Measurements from ENCODE around the gene MEGF8. TPM values are rescaled to one million over a fixed set of nuclear protein-coding genes. Genes with fewer than 3 reads are reported as not detected.

MEGF8 gene
- total and polyA plus RNA-seq, 9 of the 15 experiments (the other 6 are each of a cell fraction or from before 2014, with no cell fraction given): 0.28 to 13.1 (median 3.0) TPM

- no peak overlapping the region for H3K4me2 ChIP-seq (ENCODE audit: insufficient read depth, low read length)
- no peaks in the 10 kb centered on the region for H4K20me1 ChIP-seq (replicated peaks; ENCODE audit: control insufficient read depth, insufficient read depth, low read length)
- BruUV-seq (replicated peaks): no TSS peak
- peaks cover 0 to 5% of the 10 kb centered on the region in 2 experiments; a peak in 1 of 5 replicates for H3K27me3 ChIP-seq (ENCODE audit: control insufficient read depth in 2 of 2, insufficient read depth in 2 of 2, low read length in 2 of 2)
- WGBS (ENCODE audit: insufficient coverage, low coverage, missing lambda C conversion rate): 87% methylated on average over 31 of the region's 65 CpGs
- H3K9ac ChIP-seq (ENCODE audit: insufficient read depth in 1 of 2, low read depth in 2 of 2, low read length in 2 of 2): no peak overlapping the region
- ChIA-PET CTCF (ENCODE audit: low intra/inter-chr PET ratio) (no interaction called here), POLR2A (interaction anchor here (0.6 to 1.0 kb wide), 4 partner anchors 23 to 121 kb away, joined by 3 to 4 read pairs (median 3); partner anchors contain the start of gene PAFAH1B3)
- FAIRE-seq: no peak
- H2AFZ ChIP-seq (ENCODE audit: low read depth, low read length): no peak overlapping the region
- peaks cover 0 to 25% of the 10 kb centered on the region in 2 experiments; a peak in 2 of 5 replicates for H3K4me1 ChIP-seq (replicated peaks in 1 of 2; ENCODE audit: control insufficient read depth in 2 of 2, insufficient read depth in 2 of 2, low read length in 2 of 2)
- no peak overlapping the region for H3K27ac ChIP-seq (ENCODE audit: extremely low read depth, low read depth, low read length)
- intact Hi-C loops (cut with micrococcal nuclease): no loop called here
- no peaks in the 10 kb centered on the region for H3K9me1 ChIP-seq (ENCODE audit: control insufficient read depth, insufficient read depth, low read length)
- no peaks in the 10 kb centered on the region for H3K79me2 ChIP-seq (ENCODE audit: control insufficient read depth, insufficient read depth, low read length)
- DNase-seq (ENCODE audit: extremely low read depth in 1 of 4, low spot score in 3 of 4): no peak
- H3K4me3 ChIP-seq: no peak overlapping the region
- in situ Hi-C loops (cut with MboI): no loop called here
- no peak for ATAC-seq
- no peaks in the 10 kb centered on the region for H3K36me3 ChIP-seq (ENCODE audit: control insufficient read depth, insufficient read depth, low read length)
- no peaks in the 10 kb centered on the region for H3K9me3 ChIP-seq (replicated peaks; ENCODE audit: control insufficient read depth, insufficient read depth, low read depth, low read length)
- TF ChIP-seq ZNF23 (CRISPR knock-in tag; IDR thresholded peaks at IDR 0.05) (no peak), KLF13 (tag; IDR thresholded peaks at IDR 0.05; ENCODE audit: borderline replicate concordance, low read depth) (no peak), KLF1 (tag; IDR thresholded peaks at IDR 0.05) (no peak), ARNT (IDR thresholded peaks at IDR 0.05) (no peak), HDAC2 (IDR thresholded peaks at IDR 0.05) (no peak), POLR2AphosphoS5 (IDR thresholded peaks at IDR 0.05; ENCODE audit: control insufficient read depth, insufficient read depth, low read depth, low read length) (no peak), MCM5 (IDR thresholded peaks at IDR 0.05; ENCODE audit: low read depth) (no peak), E2F3 (CRISPR knock-in tag; IDR thresholded peaks at IDR 0.05) (no peak), CREM (IDR thresholded peaks at IDR 0.05; ENCODE audit: low read depth) (no peak), CHD1 (IDR thresholded peaks at IDR 0.05; ENCODE audit: low read length) (no peak), ZNF311 (CRISPR knock-in tag; IDR thresholded peaks at IDR 0.05) (no peak), HES1 (IDR thresholded peaks at IDR 0.05; ENCODE audit: low read depth) (no peak), ZFP36 (IDR thresholded peaks at IDR 0.05; ENCODE audit: low read depth, low read length, partially characterized antibody) (no peak), L3MBTL2 (IDR thresholded peaks at IDR 0.05) (peak; percentile 87), POLR2G (IDR thresholded peaks at IDR 0.05; ENCODE audit: low read depth, low read length) (peak; percentile 23; the same call in 1 of the 2 replicates)
- TF ChIP-seq, protein P1, sequence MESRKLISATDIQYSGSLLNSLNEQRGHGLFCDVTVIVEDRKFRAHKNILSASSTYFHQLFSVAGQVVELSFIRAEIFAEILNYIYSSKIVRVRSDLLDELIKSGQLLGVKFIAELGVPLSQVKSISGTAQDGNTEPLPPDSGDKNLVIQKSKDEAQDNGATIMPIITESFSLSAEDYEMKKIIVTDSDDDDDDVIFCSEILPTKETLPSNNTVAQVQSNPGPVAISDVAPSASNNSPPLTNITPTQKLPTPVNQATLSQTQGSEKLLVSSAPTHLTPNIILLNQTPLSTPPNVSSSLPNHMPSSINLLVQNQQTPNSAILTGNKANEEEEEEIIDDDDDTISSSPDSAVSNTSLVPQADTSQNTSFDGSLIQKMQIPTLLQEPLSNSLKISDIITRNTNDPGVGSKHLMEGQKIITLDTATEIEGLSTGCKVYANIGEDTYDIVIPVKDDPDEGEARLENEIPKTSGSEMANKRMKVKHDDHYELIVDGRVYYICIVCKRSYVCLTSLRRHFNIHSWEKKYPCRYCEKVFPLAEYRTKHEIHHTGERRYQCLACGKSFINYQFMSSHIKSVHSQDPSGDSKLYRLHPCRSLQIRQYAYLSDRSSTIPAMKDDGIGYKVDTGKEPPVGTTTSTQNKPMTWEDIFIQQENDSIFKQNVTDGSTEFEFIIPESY (CRISPR knock-in tag; IDR thresholded peaks at IDR 0.05): peak; percentile 75; the same call in 1 of the 2 replicates
- TF ChIP-seq, protein P2, sequence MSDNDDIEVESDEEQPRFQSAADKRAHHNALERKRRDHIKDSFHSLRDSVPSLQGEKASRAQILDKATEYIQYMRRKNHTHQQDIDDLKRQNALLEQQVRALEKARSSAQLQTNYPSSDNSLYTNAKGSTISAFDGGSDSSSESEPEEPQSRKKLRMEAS (CRISPR knock-in tag; IDR thresholded peaks at IDR 0.05): no peak
- TF ChIP-seq, protein P3, sequence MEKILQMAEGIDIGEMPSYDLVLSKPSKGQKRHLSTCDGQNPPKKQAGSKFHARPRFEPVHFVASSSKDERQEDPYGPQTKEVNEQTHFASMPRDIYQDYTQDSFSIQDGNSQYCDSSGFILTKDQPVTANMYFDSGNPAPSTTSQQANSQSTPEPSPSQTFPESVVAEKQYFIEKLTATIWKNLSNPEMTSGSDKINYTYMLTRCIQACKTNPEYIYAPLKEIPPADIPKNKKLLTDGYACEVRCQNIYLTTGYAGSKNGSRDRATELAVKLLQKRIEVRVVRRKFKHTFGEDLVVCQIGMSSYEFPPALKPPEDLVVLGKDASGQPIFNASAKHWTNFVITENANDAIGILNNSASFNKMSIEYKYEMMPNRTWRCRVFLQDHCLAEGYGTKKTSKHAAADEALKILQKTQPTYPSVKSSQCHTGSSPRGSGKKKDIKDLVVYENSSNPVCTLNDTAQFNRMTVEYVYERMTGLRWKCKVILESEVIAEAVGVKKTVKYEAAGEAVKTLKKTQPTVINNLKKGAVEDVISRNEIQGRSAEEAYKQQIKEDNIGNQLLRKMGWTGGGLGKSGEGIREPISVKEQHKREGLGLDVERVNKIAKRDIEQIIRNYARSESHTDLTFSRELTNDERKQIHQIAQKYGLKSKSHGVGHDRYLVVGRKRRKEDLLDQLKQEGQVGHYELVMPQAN (IDR thresholded peaks at IDR 0.05; ENCODE audit: borderline replicate concordance): no peak
Observed at GRCh38 chr19:42423462-42424344, 98.3 kb downstream of the MEGF8 start.

All from K562 (cell line).